ENCODE results near the gene MCHR1.

DNA sequence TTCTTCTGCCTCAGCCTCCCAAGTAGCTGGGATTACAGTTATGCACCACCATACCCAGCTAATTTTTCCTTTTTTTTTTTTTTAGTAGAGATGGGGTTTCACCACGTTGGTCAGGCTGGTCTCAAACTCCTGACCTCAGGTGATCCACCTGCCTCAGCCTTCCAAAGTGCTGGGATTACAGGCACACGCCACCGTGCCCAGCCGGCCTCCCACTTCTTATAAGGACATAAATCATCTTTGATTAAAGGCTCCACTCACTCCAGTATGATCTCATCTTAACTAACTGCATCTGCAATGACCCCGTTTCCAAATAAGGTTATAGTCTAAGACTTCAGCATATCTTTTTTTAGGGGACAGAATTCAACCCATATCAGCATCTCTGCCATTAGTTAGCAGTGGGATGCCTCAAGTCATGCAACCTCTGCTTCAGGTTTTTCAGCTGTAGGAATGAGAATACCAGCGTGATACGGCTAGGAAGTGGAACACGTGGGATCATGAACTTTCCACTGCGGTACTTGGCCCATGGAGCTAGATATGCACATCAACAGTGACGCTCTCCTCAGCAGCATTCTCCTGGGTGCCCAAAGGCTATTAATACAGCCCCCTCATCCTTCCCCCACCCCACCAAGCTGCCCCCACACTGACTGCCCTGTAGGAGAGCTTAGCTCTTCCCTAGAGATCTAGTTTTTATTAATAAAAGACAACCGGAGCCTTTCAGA is 41.4 kb downstream of the MCHR1 start:
- TF ChIP-seq, protein P1, sequence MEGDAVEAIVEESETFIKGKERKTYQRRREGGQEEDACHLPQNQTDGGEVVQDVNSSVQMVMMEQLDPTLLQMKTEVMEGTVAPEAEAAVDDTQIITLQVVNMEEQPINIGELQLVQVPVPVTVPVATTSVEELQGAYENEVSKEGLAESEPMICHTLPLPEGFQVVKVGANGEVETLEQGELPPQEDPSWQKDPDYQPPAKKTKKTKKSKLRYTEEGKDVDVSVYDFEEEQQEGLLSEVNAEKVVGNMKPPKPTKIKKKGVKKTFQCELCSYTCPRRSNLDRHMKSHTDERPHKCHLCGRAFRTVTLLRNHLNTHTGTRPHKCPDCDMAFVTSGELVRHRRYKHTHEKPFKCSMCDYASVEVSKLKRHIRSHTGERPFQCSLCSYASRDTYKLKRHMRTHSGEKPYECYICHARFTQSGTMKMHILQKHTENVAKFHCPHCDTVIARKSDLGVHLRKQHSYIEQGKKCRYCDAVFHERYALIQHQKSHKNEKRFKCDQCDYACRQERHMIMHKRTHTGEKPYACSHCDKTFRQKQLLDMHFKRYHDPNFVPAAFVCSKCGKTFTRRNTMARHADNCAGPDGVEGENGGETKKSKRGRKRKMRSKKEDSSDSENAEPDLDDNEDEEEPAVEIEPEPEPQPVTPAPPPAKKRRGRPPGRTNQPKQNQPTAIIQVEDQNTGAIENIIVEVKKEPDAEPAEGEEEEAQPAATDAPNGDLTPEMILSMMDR (IDR thresholded peaks at IDR 0.05) = no peak
- no peak for TF ChIP-seq POLR2A (IDR thresholded peaks at IDR 0.05)

Data from Peyer's patch (tissue), 4 donors.